MG63 (cell line): ENCODE results near the gene SENP7. TPM values are rescaled to one million over a fixed set of nuclear protein-coding genes. Genes with fewer than 3 reads are reported as not detected.
A peak's percentile ranks its signal among the peaks of the same experiment; 100 is the strongest.

ENCODE experiments used
- DNase-seq: peaks from one replicate; pipeline ENCODE4 v3.0.0-alpha.2; 2020
- H3K27me3 ChIP-seq: fragments of 250-450 bp; sonication (Bioruptor Pico); 2 replicates; pipeline ENCODE4 v1.5.1; 2020; ENCODE audit warnings: mild to moderate bottlenecking, moderate library complexity
- H3K36me3 ChIP-seq: fragments of 250-450 bp; sonication (Bioruptor Pico); 2 replicates; pipeline ENCODE4 v1.5.1; 2020; ENCODE audit warnings: mild to moderate bottlenecking, moderate library complexity
- H3K4me3 ChIP-seq: fragments of 250-450 bp; sonication (Bioruptor Pico); 2 replicates; pipeline ENCODE4 v1.5.1; 2020; ENCODE audit warnings: mild to moderate bottlenecking, moderate library complexity
- H3K9me3 ChIP-seq: fragments of 250-450 bp; sonication (Bioruptor Pico); 2 replicates; pipeline ENCODE4 v1.5.1; 2020; ENCODE audit warnings: mild to moderate bottlenecking, moderate library complexity
- total RNA-seq: library from RNA; depleted of rRNA; stranded (reverse); fragments of >200 nt; shearing (Covaris generic); gene quantifications from 2 replicates; pipeline ENCODE4 v1.2.3, GENCODE V29; 2014; ENCODE audit warnings: low replicate concordance; rRNA removed

The SENP7 gene
- total RNA-seq, 1 experiment from 2014 or later, result 2.8 TPM

- Histone ChIP-seq H3K27me3 (no peaks in the 10 kb centered on the region), H3K36me3 (no peaks in the 10 kb centered on the region), H3K9me3 (no peaks in the 10 kb centered on the region), H3K4me3 (no peak overlapping the region)
- peak; percentile 29 for DNase-seq
Measured at GRCh38 chr3:101279162-101279561, 233.8 kb downstream of the SENP7 start.

- Histone ChIP-seq H3K4me3 (no peak overlapping the region), H3K27me3 (no peaks in the 10 kb centered on the region), H3K9me3 (no peaks in the 10 kb centered on the region), H3K36me3 (no peaks in the 10 kb centered on the region)
- no peak for DNase-seq
Measured at GRCh38 chr3:101278727-101279126, 234.3 kb downstream of the SENP7 start.

Other genes with a start within 250 kb of the SENP7 start
- under 0.01 and 0.89 TPM in 2 replicates for gene IMPG2, start 192.6 kb downstream of the SENP7 start, total RNA-seq
- 49.7 and 52.6 TPM in 2 replicates for gene TRMT10C, start 48.7 kb upstream of the SENP7 start, total RNA-seq
- gene PCNP, start 61.0 kb upstream of the SENP7 start, total RNA-seq, result 127 and 251 TPM in 2 replicates
- gene ZBTB11, start 163.9 kb upstream of the SENP7 start, total RNA-seq, result 22.0 and 41.2 TPM in 2 replicates
- 2,355 and 3,485 TPM in 2 replicates for gene RPL24, start 173.5 kb upstream of the SENP7 start, total RNA-seq
- 9.7 and 11.0 TPM in 2 replicates for gene CEP97, start 211.4 kb upstream of the SENP7 start, total RNA-seq